AG10803 (cell line): Measurements from ENCODE around the gene PLAAT3.

Experiments
- DNase-seq: peaks from one replicate; pipeline ENCODE4 v3.0.0; 2010; ENCODE audit warnings: low read depth
- H3K4me3 ChIP-seq: 2 replicates; pipeline ENCODE4 v1.5.1; 2011; ENCODE audit warnings: mild to moderate bottlenecking, low read length, control low read depth
- CTCF ChIP-seq: conservative IDR thresholded peaks from 2 replicates; pipeline ENCODE4 v1.5.1; 2011; ENCODE audit warnings: mild to moderate bottlenecking, low read length, control low read depth, inconsistent platforms

Gene PLAAT3

GRCh38 chr11:63616953-63617352, 2.7 kb upstream of the PLAAT3 start:
- H3K4me3 ChIP-seq, result no peak overlapping the region
- TF ChIP-seq CTCF, result no peak
- no peak for DNase-seq

- peak overlapping the region; percentile 68 for H3K4me3 ChIP-seq
- DNase-seq, result no peak
- TF ChIP-seq CTCF, result no peak
Observed at GRCh38 chr11:63613517-63614135, 607 bp downstream of the PLAAT3 start.

GRCh38 chr11:63612181-63612580, 2.1 kb downstream of the PLAAT3 start:
- no peak overlapping the region for H3K4me3 ChIP-seq
- DNase-seq, result no peak
- no peak for TF ChIP-seq CTCF

- DNase-seq, result no peak
- TF ChIP-seq CTCF, result no peak
- no peak overlapping the region for H3K4me3 ChIP-seq
Observed at GRCh38 chr11:63611395-63611747, 2.9 kb downstream of the PLAAT3 start.

- DNase-seq, result no peak
- TF ChIP-seq CTCF, result no peak
- H3K4me3 ChIP-seq, result no peak overlapping the region
Observed at GRCh38 chr11:63610604-63611394, 3.4 kb downstream of the PLAAT3 start.

- no peak for DNase-seq
- no peak overlapping the region for H3K4me3 ChIP-seq
- TF ChIP-seq CTCF, result no peak
Observed at GRCh38 chr11:63609971-63610580, 4.2 kb downstream of the PLAAT3 start.

- no peak for DNase-seq
- TF ChIP-seq CTCF, result no peak
- H3K4me3 ChIP-seq, result no peak overlapping the region
Observed at GRCh38 chr11:63609536-63609935, 4.7 kb downstream of the PLAAT3 start.
